Esophagus mucosa (tissue), 1 donor: ENCODE results near the gene PTPRS. TPM values are rescaled to one million over a fixed set of nuclear protein-coding genes. Genes with fewer than 3 reads are reported as not detected.

Experiments used
- ATAC-seq: fragments of 200-7000 bp; cut with Tn5 transposase; one replicate; pipeline ENCODE4 v1.9.1; 2020
- total RNA-seq: library from RNA; stranded (reverse); gene quantifications from one replicate; pipeline ENCODE4 v1.2.4, GENCODE V29; 2023
- donor health status: DM: yes; HTN: yes; CAD: no.

PTPRS gene
- total RNA-seq, 1 donor from 2014 or later, result 38.7 TPM

- no peak for ATAC-seq
Observed at GRCh38 chr19:5354403-5354802, 13.8 kb upstream of the PTPRS start.

- ATAC-seq, result no peak
Observed at GRCh38 chr19:5352229-5352763, 11.7 kb upstream of the PTPRS start.

DNA sequence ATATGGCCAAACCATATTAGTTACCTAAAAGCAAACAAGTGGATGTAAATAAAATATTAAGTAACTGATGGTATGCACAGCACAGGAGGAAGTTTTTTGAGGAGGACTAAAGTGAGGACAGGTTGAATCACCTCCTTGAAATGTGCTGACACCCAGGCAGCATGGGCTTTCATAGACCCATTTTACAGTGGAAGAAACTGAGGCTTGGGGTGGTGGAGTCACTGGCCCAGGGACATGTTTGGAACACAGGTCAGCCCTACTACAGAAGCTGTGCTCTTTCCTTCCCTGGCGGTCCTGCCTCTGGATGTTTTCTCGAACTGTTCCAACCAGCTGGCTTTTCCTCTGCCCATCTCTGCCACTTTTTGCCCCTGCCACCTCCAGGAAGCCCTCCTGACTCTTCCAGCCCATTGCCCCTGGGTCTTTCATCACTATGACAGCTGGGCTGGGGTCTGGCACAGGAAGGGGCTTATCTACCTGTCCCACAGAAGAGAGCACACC, 11.2 kb upstream of the PTPRS start:
- ATAC-seq, result no peak

DNA sequence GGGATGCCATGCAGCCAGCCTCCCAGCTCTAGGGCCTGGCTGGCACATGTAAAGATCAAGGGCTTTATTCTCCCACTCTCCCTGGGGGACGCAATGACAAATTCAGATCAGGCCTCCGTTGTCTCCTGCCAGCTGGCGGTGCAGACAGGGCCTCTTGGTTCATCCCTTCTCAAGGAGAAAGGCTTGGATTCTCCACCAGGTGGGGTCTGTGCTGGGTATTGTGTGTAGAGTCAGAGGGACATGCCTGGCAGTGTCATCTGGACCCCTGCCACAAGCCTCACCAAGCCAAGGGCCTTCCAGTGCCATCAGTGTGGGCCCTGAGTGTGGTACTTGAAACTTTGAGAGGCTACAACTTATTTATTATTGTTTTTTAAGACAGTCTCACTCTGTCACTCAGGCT, 8.4 kb upstream of the PTPRS start:
- no peak for ATAC-seq

- peak; percentile 61 for ATAC-seq
Observed at GRCh38 chr19:5345895-5346386, 5.3 kb upstream of the PTPRS start.

DNA sequence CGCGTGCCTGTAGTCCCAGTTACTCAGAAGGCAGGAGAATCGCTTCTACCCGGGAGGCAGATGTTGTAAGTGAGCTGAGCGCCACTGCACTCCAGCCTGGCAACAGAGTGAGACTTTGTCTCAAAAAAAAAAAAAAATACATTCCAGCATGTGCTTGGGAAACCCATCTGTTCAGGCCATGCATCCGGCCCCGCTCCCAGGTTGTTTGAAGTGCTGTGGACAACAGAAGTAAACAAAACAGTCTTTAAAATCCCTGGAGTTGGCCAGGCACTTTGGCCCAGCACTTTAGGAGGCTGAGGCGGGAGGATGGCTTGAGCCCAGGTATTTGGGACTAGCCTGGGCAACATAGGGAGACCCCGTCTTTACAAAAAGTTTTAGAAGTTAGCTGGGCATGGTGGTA, 3.2 kb upstream of the PTPRS start:
- ATAC-seq, result no peak

- no peak for ATAC-seq
Observed at GRCh38 chr19:5342573-5343201, 2.1 kb upstream of the PTPRS start.

- ATAC-seq, result no peak
Observed at GRCh38 chr19:5341981-5342380, 1.4 kb upstream of the PTPRS start.

GRCh38 chr19:5341448-5341820, 822 bp upstream of the PTPRS start:
- no peak for ATAC-seq

- ATAC-seq, result peak; percentile 12
Observed at GRCh38 chr19:5339950-5340636, 519 bp downstream of the PTPRS start.

DNA sequence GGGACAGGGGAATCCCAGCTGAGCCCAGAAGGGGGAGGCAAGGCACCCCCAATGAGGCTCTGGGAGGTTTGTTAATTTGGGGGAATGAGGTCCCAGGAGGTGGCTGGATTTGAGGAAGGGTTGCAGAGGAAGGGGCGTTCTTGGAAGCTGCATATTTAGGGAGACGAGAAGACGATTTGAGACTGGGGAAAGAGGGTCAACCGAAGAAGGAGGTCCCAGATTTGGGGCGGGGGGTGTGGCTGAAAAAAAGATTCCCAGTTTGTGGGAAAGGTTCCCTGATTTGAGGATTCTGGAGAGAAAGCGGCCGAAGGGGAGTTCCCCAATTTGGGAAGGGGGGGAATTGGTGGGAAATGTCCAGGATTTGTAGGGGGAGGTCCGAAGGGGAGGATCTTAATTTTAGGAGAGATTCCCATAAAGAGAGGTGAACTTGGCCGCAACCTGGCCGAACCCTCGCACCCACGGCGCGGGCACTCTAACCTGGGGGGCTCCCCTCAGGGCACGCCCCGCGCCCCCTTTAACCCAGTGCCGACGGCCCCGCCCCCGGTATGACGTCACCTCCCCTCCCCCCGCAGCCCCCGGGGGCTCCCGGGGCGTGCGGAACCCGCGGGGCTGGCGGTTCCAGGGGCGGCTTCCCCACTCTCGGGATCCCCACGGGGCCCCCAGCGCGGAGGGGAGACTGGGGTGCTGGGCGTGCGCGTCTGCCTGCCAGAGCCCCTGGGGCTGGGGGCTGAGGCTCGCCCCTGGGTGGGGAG, 1.2 kb downstream of the PTPRS start:
- ATAC-seq, result no peak

DNA sequence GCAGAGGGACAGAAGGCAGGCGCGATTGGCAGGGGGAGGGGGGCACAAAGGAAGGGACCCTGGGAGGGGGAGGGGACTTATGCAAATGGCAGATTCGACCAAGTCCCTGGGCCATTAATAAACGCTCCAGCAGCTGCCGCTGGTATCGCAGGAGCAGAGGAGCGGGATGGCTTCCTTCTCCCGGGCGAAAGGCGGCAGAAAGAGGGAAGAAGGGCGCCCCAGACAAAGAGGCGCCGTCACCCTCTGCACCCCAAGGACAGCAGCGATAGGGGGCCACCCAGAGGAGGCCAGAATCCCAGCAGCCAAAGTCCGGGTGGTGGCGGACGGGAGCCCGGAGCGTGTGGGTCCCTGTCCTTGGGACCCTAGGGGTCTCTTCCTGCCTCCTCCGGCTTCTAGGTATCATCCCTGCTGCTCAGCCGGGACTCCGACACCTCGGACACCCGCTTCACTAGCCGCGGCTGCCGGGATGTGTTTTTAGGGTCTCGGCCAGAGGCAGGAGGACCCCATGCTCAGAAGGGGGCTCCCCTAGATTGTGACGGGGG, 1.9 kb downstream of the PTPRS start:
- no peak for ATAC-seq

DNA sequence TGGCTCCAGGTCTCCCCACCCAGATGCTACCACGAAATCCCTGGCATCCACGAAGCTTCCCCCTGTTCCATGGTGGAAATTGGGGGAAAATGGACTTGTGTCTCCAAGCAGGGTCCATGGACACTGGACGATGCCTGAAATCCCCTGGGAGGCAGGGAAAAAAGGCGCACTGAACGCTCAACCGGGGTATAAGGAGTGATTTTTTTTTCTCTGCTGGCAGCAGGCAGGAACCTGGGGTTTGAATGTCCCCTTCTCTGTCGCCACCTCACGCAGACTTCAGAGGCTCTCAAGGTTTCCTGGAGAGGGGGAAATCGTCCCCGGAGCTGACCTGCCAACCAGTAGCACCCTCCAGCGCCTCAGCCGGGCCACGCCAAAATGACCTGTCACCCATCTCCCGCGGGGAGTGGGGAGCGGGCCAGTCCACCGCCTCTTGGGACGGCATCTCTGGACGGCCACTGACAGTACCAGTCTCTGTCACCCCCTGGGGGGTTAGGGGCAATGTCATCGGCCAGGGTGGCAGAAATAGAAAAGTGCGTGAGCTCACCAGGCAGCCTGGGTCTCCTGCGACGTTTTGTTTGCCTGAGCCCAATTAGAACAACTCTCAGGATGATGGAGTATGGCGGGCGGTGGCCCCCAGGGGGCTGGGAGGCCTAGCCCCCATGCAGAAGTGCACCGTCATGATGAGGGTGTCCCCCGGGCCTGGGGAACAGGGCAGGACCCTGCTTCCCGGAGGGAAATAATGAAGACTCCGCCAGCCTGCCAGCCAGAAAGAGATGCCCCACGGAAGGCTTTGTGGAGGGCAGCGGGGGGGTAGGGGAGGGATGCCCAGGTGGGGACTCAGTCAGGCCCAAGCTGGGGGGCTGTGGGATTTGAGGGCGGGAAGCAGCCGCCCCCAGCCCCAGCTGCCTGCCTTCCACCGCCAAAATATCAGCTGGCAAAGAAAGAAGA, 2.6 kb downstream of the PTPRS start:
- ATAC-seq, result no peak

- ATAC-seq, result no peak
Observed at GRCh38 chr19:5337126-5337525, 3.5 kb downstream of the PTPRS start.

DNA sequence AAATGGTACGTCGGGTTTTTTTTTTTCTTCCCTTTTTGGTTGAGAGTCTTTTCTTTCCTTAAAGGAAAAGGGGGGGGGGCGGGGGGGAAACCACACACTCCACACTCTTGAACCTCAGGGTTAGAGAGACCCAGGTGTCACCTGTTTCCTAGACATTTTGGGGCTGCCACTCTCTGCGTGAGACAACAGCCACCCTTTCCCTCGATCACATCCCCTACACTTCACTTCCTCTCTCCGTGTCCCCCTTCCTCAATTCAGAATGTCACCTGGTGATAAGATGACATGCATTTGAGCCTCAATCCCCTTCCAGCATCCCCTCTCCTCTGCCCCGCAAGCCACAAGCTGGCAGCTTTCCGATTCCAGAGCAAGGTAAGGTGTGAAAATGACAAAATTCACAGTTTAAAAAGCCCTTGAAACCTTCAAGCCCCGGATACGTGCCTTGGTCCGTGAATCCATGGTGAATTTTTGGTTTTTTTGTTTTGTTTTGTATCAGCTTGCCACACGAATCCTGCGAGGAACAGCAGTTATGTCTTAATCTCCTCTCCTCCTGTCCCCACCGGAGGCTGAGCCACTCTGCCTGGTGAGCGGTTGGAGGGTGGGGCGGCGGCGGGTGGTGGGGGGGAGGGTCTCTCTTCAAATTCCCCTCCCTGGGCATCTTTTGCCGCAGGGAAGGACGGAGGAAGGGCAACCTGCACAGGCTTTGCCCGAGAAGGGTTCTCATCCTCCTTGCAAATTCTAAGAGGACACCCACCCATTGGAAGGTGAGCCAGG, 4.2 kb downstream of the PTPRS start:
- ATAC-seq, result no peak

- ATAC-seq, result no peak
Observed at GRCh38 chr19:5335593-5335992, 5.0 kb downstream of the PTPRS start.

- no peak for ATAC-seq
Observed at GRCh38 chr19:5334824-5335500, 5.7 kb downstream of the PTPRS start.

DNA sequence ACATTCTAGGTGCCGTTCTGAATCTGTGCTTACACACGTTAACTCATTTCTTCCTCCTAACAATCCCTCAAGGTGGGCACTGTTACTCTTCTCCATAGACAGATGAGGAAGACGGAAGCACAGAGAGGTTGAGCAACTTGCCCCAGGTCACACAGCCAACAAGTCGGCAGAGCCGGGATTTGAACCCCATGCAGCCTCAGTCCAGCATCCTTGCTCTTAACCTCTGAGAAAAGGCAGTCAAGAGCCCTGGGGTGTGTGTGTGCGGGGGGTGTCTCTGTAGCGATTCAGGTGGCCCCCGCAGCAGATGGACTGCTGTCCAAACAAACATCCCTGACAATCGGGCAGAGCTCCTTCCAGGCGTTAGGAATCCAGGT, 6.3 kb downstream of the PTPRS start:
- no peak for ATAC-seq

GRCh38 chr19:5333581-5334365, 6.8 kb downstream of the PTPRS start:
- ATAC-seq, result no peak

DNA sequence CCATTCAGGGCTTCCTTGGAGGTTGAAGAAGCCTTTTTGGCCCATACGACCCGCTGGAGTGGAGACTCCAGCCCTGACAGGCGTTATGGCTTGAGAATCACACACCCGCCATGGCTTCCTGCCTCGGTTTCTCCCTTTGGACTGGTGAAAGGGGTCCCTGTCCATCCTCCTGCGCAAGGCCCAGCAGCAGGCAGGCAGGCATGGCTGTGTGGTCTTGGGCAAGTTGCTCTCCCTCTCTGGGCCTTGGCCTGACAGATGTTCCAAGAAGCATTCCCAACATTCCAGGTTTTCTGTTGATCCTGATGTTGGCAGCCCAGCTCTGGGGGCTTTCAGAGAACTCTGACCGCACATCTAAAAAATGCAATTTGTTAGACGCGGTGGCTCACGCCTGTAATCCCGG, 8.1 kb downstream of the PTPRS start:
- no peak for ATAC-seq
